CD14-positive monocyte (primary cell): Measurements from ENCODE around the gene STK36. TPM values are rescaled to one million over a fixed set of nuclear protein-coding genes. Genes with fewer than 3 reads are reported as not detected.

Experiments
- DNase-seq, 3 donors: peaks; one replicate each; pipeline ENCODE4 v3.0.0-alpha.2; 2011 to 2022
- H2AFZ ChIP-seq: 2 replicates; pipeline ENCODE4 v1.6.0; 2012; ENCODE audit warnings: mild to moderate bottlenecking, low read depth, low read length, inconsistent platforms; ENCODE audit not compliant: insufficient read depth, poor library complexity, severe bottlenecking
- H3K27ac ChIP-seq, 2 donors: 1 replicate in 1 of 2; 2 replicates in 1 of 2; pipeline ENCODE4 v1.5.1; 2012 to 2013; ENCODE audit warnings: low read length in 2 of 2, control low read depth in 1 of 2, inconsistent platforms in 1 of 2, low read depth in 1 of 2, mild to moderate bottlenecking in 1 of 2
- H3K27me3 ChIP-seq, 2 donors: one replicate each; pipeline versions ENCODE4 v1.6.0 to v1.6.1; 2011 to 2013; ENCODE audit warnings: low read length in 2 of 2; ENCODE audit not compliant: control insufficient read depth in 2 of 2, insufficient read depth in 2 of 2
- H3K36me3 ChIP-seq, 2 donors: replicated peaks in 1 of 2; 1 replicate in 1 of 2; 2 replicates in 1 of 2; pipeline versions ENCODE4 v1.5.1 to v1.6.1; 2012 to 2013; ENCODE audit warnings: low read length in 2 of 2, control low read depth in 1 of 2, inconsistent platforms in 1 of 2, mild to moderate bottlenecking in 1 of 2; ENCODE audit not compliant: insufficient read depth in 2 of 2, control insufficient read depth in 1 of 2
- H3K4me1 ChIP-seq, 2 donors: 1 replicate in 1 of 2; 2 replicates in 1 of 2; pipeline versions ENCODE4 v1.5.1 to v1.6.1; 2012 to 2013; ENCODE audit warnings: low read length in 2 of 2, control low read depth in 1 of 2, inconsistent platforms in 1 of 2, mild to moderate bottlenecking in 1 of 2, moderate library complexity in 1 of 2; ENCODE audit not compliant: insufficient read depth in 2 of 2, control insufficient read depth in 1 of 2
- H3K4me2 ChIP-seq: replicated peaks from 2 replicates; pipeline ENCODE3; 2012; ENCODE audit warnings: low read length, moderate library complexity, mild to moderate bottlenecking; ENCODE audit not compliant: poor library complexity, severe bottlenecking; ENCODE audit errors: extremely low read depth
- H3K4me3 ChIP-seq, 3 experiments: fragments of 200-600 bp in 1 of 3; sonication (generic) in 1 of 3; replicated peaks in 1 of 3; 1 replicate in 2 of 3; 2 replicates in 1 of 3; pipeline ENCODE4 v1.5.1; 2011 to 2013; ENCODE audit warnings: low read length in 3 of 3, mild to moderate bottlenecking in 3 of 3, control low read depth in 2 of 3, low read depth in 2 of 3, inconsistent platforms in 1 of 3, moderate library complexity in 1 of 3
- H3K79me2 ChIP-seq: 2 replicates; pipeline ENCODE4 v1.6.0; 2012; ENCODE audit warnings: mild to moderate bottlenecking, control low read depth, inconsistent platforms, low read length, moderate library complexity; ENCODE audit not compliant: insufficient read depth
- H3K9ac ChIP-seq: 2 replicates; pipeline ENCODE4 v1.6.0; 2017; ENCODE audit warnings: low read length, mild to moderate bottlenecking; ENCODE audit not compliant: insufficient read depth, poor library complexity, severe bottlenecking
- H3K9me3 ChIP-seq, 2 donors: replicated peaks in 1 of 2; 1 replicate in 1 of 2; 2 replicates in 1 of 2; pipeline versions ENCODE4 v1.5.1 to v1.6.1; 2012 to 2013; ENCODE audit warnings: low read length in 2 of 2, control low read depth in 1 of 2; ENCODE audit not compliant: control insufficient read depth in 1 of 2, insufficient read depth in 1 of 2
- H4K20me1 ChIP-seq: 2 replicates; pipeline ENCODE4 v1.6.0; 2012; ENCODE audit warnings: mild to moderate bottlenecking, low read length, control low read depth, moderate library complexity; ENCODE audit not compliant: insufficient read depth
- H3K27ac Mint-ChIP-seq, 7 donors: one replicate each; pipeline ENCODE4 v1.8.0; 2020; ENCODE audit warnings: mild to moderate bottlenecking in 7 of 7, mixed read lengths in 7 of 7, moderate library complexity in 6 of 7, inconsistent platforms in 2 of 7
- H3K27me3 Mint-ChIP-seq, 3 donors: one replicate each; pipeline ENCODE4 v1.8.0; 2021 to 2022; ENCODE audit warnings: low read depth in 3 of 3, mild to moderate bottlenecking in 3 of 3, mixed read lengths in 3 of 3, moderate library complexity in 3 of 3, inconsistent platforms in 1 of 3
- H3K36me3 Mint-ChIP-seq, 2 donors: one replicate each; pipeline ENCODE4 v1.8.0; 2020; ENCODE audit warnings: mixed read lengths in 2 of 2, inconsistent platforms in 1 of 2, mild to moderate bottlenecking in 1 of 2
- H3K4me1 Mint-ChIP-seq: one replicate; pipeline ENCODE4 v1.8.0; 2020; ENCODE audit warnings: mild to moderate bottlenecking, mixed read lengths
- H3K4me3 Mint-ChIP-seq, 2 donors: one replicate each; pipeline ENCODE4 v1.8.0; 2020; ENCODE audit warnings: mild to moderate bottlenecking in 2 of 2, mixed read lengths in 2 of 2, moderate library complexity in 1 of 2
- H3K9me3 Mint-ChIP-seq, 7 donors: one replicate each; pipeline ENCODE4 v1.8.0; 2020 to 2022; ENCODE audit warnings: mixed read lengths in 7 of 7, mild to moderate bottlenecking in 6 of 7, moderate library complexity in 6 of 7, inconsistent platforms in 2 of 7
- CTCF ChIP-seq: fragments of 200-600 bp; IDR thresholded peaks from one replicate; pipeline ENCODE4 v1.8.0; 2022; ENCODE audit warnings: antibody characterized with exemption, mild to moderate bottlenecking
- WGBS: methylation state at CpG from one replicate; pipeline ENCODE4 v1.1.5; 2013; ENCODE audit warnings: missing lambda C conversion rate; ENCODE audit not compliant: insufficient coverage; 5-methylcytosine and 5-hydroxymethylcytosine counted together
- intact Hi-C, 2 donors: fragments of 100-400 bp; cut with micrococcal nuclease; formaldehyde crosslinking; loops; one replicate each; pipeline versions ENCODE4 v1.15.0 to v1.15.1; 2023
- polyA plus RNA-seq, 3 donors: library from polyadenylated mRNA; depleted of rRNA in 1 of 3; unstranded in 2 of 3; stranded (reverse) in 1 of 3; fragments of 300-500 nt in 2 of 3; fragments of >200 nt in 1 of 3; fragmentation: Illumina TruSeq in 2 of 3; gene quantifications; 1 replicate in 2 of 3; 2 replicates in 1 of 3; pipeline ENCODE4 v1.2.3, GENCODE V29; 2012 to 2021

The STK36 gene
- polyA plus RNA-seq, 3 donors: 1.3 to 36.2 (median 3.3) TPM

- peak overlapping the region in 6 of 7 donors; percentile 32 to 100 (median 84) for H3K27ac Mint-ChIP-seq
- Histone ChIP-seq H3K27ac (peak overlapping the region in 1 of 2 donors; percentile 98), H3K79me2 (peaks cover 12% of the 10 kb centered on the region), H3K36me3 (peaks cover 45 to 52% of the 10 kb centered on the region in 2 donors), H3K27me3 (no peaks in the 10 kb centered on the region), H3K9ac (no peak overlapping the region), H4K20me1 (no peaks in the 10 kb centered on the region), H2AFZ (no peak overlapping the region), H3K4me3 (no peak overlapping the region), H3K4me1 (peaks cover 70 to 77% of the 10 kb centered on the region in 2 donors), H3K4me2 (no peak overlapping the region), H3K9me3 (no peaks in the 10 kb centered on the region)
- H3K4me3 Mint-ChIP-seq: no peak overlapping the region
- H3K9me3 Mint-ChIP-seq: peaks cover 0 to 5% (median 1%) of the 10 kb centered on the region in 7 donors
- DNase-seq: no peak
- peaks cover 0 to 3% (median 2%) of the 10 kb centered on the region in 3 donors for H3K27me3 Mint-ChIP-seq
- peaks cover 70% of the 10 kb centered on the region for H3K4me1 Mint-ChIP-seq
- WGBS: 100% methylated on average over 2 of the region's 10 CpGs
- intact Hi-C loops: loop anchor here in 1 of 2 donors (5.0 kb wide), 2 partner anchors 35 to 75 kb away; partner anchors contain the start of gene CYP27A1
- no peak for TF ChIP-seq CTCF
- peaks cover 72 to 82% of the 10 kb centered on the region in 2 donors for H3K36me3 Mint-ChIP-seq
Measured at GRCh38 chr2:218746960-218747359, 75.1 kb downstream of the STK36 start.

- WGBS: 70% methylated on average over 2 of the region's 8 CpGs
- Histone ChIP-seq H3K36me3 (peaks cover 64 to 71% of the 10 kb centered on the region in 2 donors), H2AFZ (no peak overlapping the region), H3K9ac (no peak overlapping the region), H3K27me3 (no peaks in the 10 kb centered on the region), H3K79me2 (peaks cover 10% of the 10 kb centered on the region), H3K9me3 (no peaks in the 10 kb centered on the region), H3K4me2 (no peak overlapping the region), H3K4me3 (peak overlapping the region in 1 of 3 experiments; percentile 5), H3K4me1 (peaks cover 55 to 67% of the 10 kb centered on the region in 2 donors), H3K27ac (peak overlapping the region; percentile 34 to 98), H4K20me1 (no peaks in the 10 kb centered on the region)
- TF ChIP-seq CTCF: no peak
- Mint-ChIP-seq H3K36me3 (peaks cover 81 to 87% of the 10 kb centered on the region in 2 donors), H3K4me3 (no peak overlapping the region), H3K4me1 (peaks cover 65% of the 10 kb centered on the region), H3K27ac (peak overlapping the region; percentile 55 to 100 (median 91)), H3K9me3 (peaks cover 0 to 5% (median 1%) of the 10 kb centered on the region in 7 donors), H3K27me3 (peaks cover 0 to 6% (median 2%) of the 10 kb centered on the region in 3 donors)
- intact Hi-C loops: loop anchor here in 1 of 2 donors (5.0 kb wide), 2 partner anchors 33 to 73 kb away; partner anchors contain the start of gene CYP27A1
- peak; percentile 22 to 49 (median 34) for DNase-seq
Measured at GRCh38 chr2:218748741-218749441, 77.0 kb downstream of the STK36 start.

Other genes with a start within 250 kb of the STK36 start
- 1 to 10 TPM; 2.7 to 4.9 (median 2.7) TPM for gene USP37, start 103.7 kb upstream of the STK36 start, polyA plus RNA-seq
- 10 to 100 TPM; 14.5 to 21.5 (median 18.4) TPM for gene CNOT9, start 103.2 kb upstream of the STK36 start, polyA plus RNA-seq
- gene PLCD4, start 64.2 kb upstream of the STK36 start, polyA plus RNA-seq: under 1 TPM in 2 of 3 donors, not detected in 1; 0.04 to 0.05 TPM
- gene ZNF142, start 12.5 kb upstream of the STK36 start, polyA plus RNA-seq: 10 to 100 TPM in 1 of 3 donors, 1 to 10 TPM in 1, under 1 TPM in 1; 0.72 to 15.6 (median 3.3) TPM
- gene BCS1L, start 12.4 kb upstream of the STK36 start, polyA plus RNA-seq: 10 to 100 TPM; 10.5 to 42.9 (median 12.3) TPM
- 10 to 100 TPM; 10.7 to 20.3 (median 12.9) TPM for gene RNF25, start 84 bp upstream of the STK36 start, polyA plus RNA-seq
- 10 to 100 TPM; 13.5 to 90.2 (median 16.3) TPM for gene TTLL4, start 38.7 kb downstream of the STK36 start, polyA plus RNA-seq
- gene CYP27A1, start 110.1 kb downstream of the STK36 start, polyA plus RNA-seq: 100 to 1,000 TPM; 151 to 218 (median 214) TPM
- not detected for gene PRKAG3, start 159.7 kb downstream of the STK36 start, polyA plus RNA-seq
- gene WNT6, start 187.7 kb downstream of the STK36 start, polyA plus RNA-seq: under 1 TPM; 0.27 to 0.65 (median 0.37) TPM
- gene WNT10A, start 208.8 kb downstream of the STK36 start, polyA plus RNA-seq: under 1 TPM in 1 of 3 donors, not detected in 2; 0.04 TPM